GM23338 (cell line): ENCODE data around the gene FAM25A.
"Not testable (repeated sequence)": the region's sequence is repeated elsewhere in the genome, so short reads cannot be mapped to it uniquely, and the experiment has no call there.

ENCODE experiments used
- CTCF ChIP-seq, 2 experiments: fragments of 200-600 bp in 1 of 2; sonication (generic) in 1 of 2; conservative IDR thresholded peaks; 2 replicates each; pipeline versions ENCODE4 v1.5.1 to v1.6.1; 2016 to 2017; ENCODE audit warnings: antibody characterized with exemption in 2 of 2, low read depth in 2 of 2, mild to moderate bottlenecking in 2 of 2, moderate library complexity in 1 of 2
- ETS1 ChIP-seq: IDR thresholded peaks from 2 replicates; pipeline ENCODE4 v1.6.1; 2016; ENCODE audit warnings: antibody characterized with exemption
- EZH2 ChIP-seq: fragments of 200-600 bp; sonication (generic); IDR thresholded peaks from one replicate; pipeline ENCODE4 v1.8.0; 2017; ENCODE audit warnings: antibody characterized with exemption, mild to moderate bottlenecking, low read depth; ENCODE audit not compliant: unreplicated experiment
- EZH2phosphoT487 ChIP-seq: fragments of 200-600 bp; sonication (generic); IDR thresholded peaks from one replicate; pipeline ENCODE4 v1.8.1; 2018; ENCODE audit warnings: antibody characterized with exemption; ENCODE audit not compliant: unreplicated experiment
- JUNB ChIP-seq: IDR thresholded peaks from one replicate; pipeline ENCODE4 v1.6.1; 2016; ENCODE audit warnings: antibody characterized with exemption; ENCODE audit not compliant: unreplicated experiment
- POLR2AphosphoS5 ChIP-seq: IDR thresholded peaks from 2 replicates; pipeline ENCODE4 v1.6.1; 2016; ENCODE audit warnings: antibody characterized with exemption, low read depth

GRCh38 chr10:87007674-87008073, 12.4 kb upstream of the FAM25A start:
- not testable (repeated sequence) for TF ChIP-seq CTCF (conservative IDR thresholded peaks at IDR 0.05; ENCODE audit: low read depth in 2 of 2); POLR2AphosphoS5; EZH2; EZH2phosphoT487; JUNB; ETS1
